CD4-positive, CD25-positive, alpha-beta regulatory T cell (primary cell): ENCODE results near the gene ADGRG3. TPM values are rescaled to one million over a fixed set of nuclear protein-coding genes. Genes with fewer than 3 reads are reported as not detected.

ENCODE experiments used
- ATAC-seq, 2 donors: fragments of 150-1000 bp; cut with Tn5 transposase; one replicate each; pipeline ENCODE4 v1.10.0; 2021; ENCODE audit warnings: low read depth in 2 of 2, moderate number of reproducible peaks in 2 of 2, moderate library complexity in 1 of 2
- DNase-seq, 3 donors: peaks; one replicate each; pipeline versions ENCODE4 v3.0.0 to v3.0.0-alpha.2; 2012 to 2022; ENCODE audit warnings: mixed read lengths in 1 of 3
- H3K27ac ChIP-seq: one replicate; pipeline ENCODE4 v1.7.0; 2013; ENCODE audit warnings: mild to moderate bottlenecking, low read length; ENCODE audit not compliant: insufficient read depth, poor library complexity, severe bottlenecking
- H3K27me3 ChIP-seq: one replicate; pipeline ENCODE4 v1.7.0; 2013; ENCODE audit warnings: low read length; ENCODE audit not compliant: control insufficient read depth, insufficient read depth
- H3K36me3 ChIP-seq: one replicate; pipeline ENCODE4 v1.7.0; 2013; ENCODE audit warnings: mild to moderate bottlenecking, low read length, moderate library complexity; ENCODE audit not compliant: control insufficient read depth, insufficient read depth
- H3K4me1 ChIP-seq: 2 replicates; pipeline ENCODE4 v1.7.0; 2013; ENCODE audit warnings: mild to moderate bottlenecking, low read length; ENCODE audit not compliant: insufficient read depth, control insufficient read depth, poor library complexity, severe bottlenecking
- H3K4me3 ChIP-seq: one replicate; pipeline ENCODE4 v1.7.0; 2013; ENCODE audit warnings: low read depth, mild to moderate bottlenecking, low read length, moderate library complexity
- H3K9me3 ChIP-seq, 2 experiments: 1 replicate in 1 of 2; 2 replicates in 1 of 2; pipeline ENCODE4 v1.7.0; 2013; ENCODE audit warnings: low read length in 2 of 2, mild to moderate bottlenecking in 1 of 2, moderate library complexity in 1 of 2; ENCODE audit not compliant: control insufficient read depth in 2 of 2
- H3K27ac Mint-ChIP-seq, 3 donors: one replicate each; pipeline ENCODE4 v1.8.0; 2020 to 2022; ENCODE audit warnings: mild to moderate bottlenecking in 3 of 3, mixed read lengths in 3 of 3, moderate library complexity in 2 of 3
- H3K27me3 Mint-ChIP-seq: one replicate; pipeline ENCODE4 v1.8.0; 2022; ENCODE audit warnings: mild to moderate bottlenecking, mixed read lengths
- H3K36me3 Mint-ChIP-seq: one replicate; pipeline ENCODE4 v1.8.0; 2020; ENCODE audit warnings: mixed read lengths
- H3K4me1 Mint-ChIP-seq, 4 donors: one replicate each; pipeline ENCODE4 v1.8.0; 2020 to 2022; ENCODE audit warnings: mixed read lengths in 4 of 4, mild to moderate bottlenecking in 1 of 4
- H3K4me3 Mint-ChIP-seq, 4 donors: one replicate each; pipeline ENCODE4 v1.8.0; 2020 to 2022; ENCODE audit warnings: mild to moderate bottlenecking in 4 of 4, mixed read lengths in 4 of 4, moderate library complexity in 3 of 4
- H3K9me3 Mint-ChIP-seq, 7 donors: one replicate each; pipeline ENCODE4 v1.8.0; 2020 to 2022; ENCODE audit warnings: mixed read lengths in 7 of 7, mild to moderate bottlenecking in 3 of 7, moderate library complexity in 2 of 7
- polyA plus RNA-seq, 4 donors: library from polyadenylated mRNA; unstranded; fragments of 300-500 nt; fragmentation: Illumina TruSeq; gene quantifications; one replicate each; pipeline ENCODE4 v1.2.3, GENCODE V29; 2021
- total RNA-seq: library from RNA; stranded (reverse); gene quantifications from one replicate; pipeline ENCODE4 v1.2.3, GENCODE V29; 2022

Gene ADGRG3
- total and polyA plus RNA-seq, 5 donors from 2014 or later: 0.32 TPM; not detected in 4

DNA sequence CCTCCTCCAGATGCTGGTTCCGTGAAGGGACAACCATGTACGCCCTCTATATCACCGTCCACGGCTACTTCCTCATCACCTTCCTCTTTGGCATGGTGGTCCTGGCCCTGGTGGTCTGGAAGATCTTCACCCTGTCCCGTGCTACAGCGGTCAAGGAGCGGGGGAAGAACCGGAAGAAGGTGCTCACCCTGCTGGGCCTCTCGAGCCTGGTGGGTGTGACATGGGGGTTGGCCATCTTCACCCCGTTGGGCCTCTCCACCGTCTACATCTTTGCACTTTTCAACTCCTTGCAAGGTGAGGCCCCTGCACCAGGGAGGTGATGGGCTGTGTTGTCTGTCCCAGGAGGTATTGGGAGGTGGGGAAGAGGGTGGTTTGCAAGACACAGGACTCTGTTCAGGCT is 17.5 kb downstream of the ADGRG3 start:
- DNase-seq (no peak), ATAC-seq (no peak)
- Mint-ChIP-seq H3K4me1 (peaks cover 0 to 11% (median 3%) of the 10 kb centered on the region in 4 donors), H3K4me3 (no peak overlapping the region), H3K27ac (no peak overlapping the region), H3K27me3 (no peaks in the 10 kb centered on the region), H3K36me3 (no peaks in the 10 kb centered on the region), H3K9me3 (peaks cover 0 to 2% (median 0%) of the 10 kb centered on the region in 7 donors)
- no peaks in the 10 kb centered on the region for H3K27me3 ChIP-seq
- no peak overlapping the region for H3K4me3 ChIP-seq
- no peaks in the 10 kb centered on the region for H3K36me3 ChIP-seq
- H3K9me3 ChIP-seq: no peaks in the 10 kb centered on the region
- H3K4me1 ChIP-seq: peaks cover 7% of the 10 kb centered on the region
- no peak overlapping the region for H3K27ac ChIP-seq

DNA sequence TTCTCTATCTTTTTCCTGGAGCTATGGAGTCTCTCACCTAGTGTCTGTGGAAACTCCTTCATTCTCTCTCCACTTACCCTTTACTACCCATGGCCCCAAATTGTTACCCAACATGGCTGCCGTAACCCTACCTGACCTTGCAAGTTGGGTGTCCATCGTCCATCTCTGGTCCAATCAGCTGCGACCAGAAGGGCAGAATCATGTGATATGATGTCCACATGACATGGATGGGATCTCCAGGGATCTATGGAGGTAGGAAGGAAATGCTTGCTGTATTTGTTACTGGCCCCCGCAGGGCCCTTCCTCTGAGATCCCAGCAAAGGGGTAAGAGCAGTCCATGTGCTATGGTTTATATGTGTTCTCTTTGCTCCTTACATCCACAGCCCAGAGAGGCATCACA is 18.5 kb downstream of the ADGRG3 start:
- H3K4me3 Mint-ChIP-seq: no peak overlapping the region
- Histone ChIP-seq H3K27ac (no peak overlapping the region), H3K9me3 (no peaks in the 10 kb centered on the region), H3K4me3 (no peak overlapping the region), H3K36me3 (no peaks in the 10 kb centered on the region), H3K27me3 (no peaks in the 10 kb centered on the region), H3K4me1 (peaks cover 7% of the 10 kb centered on the region)
- no peak for ATAC-seq
- no peak for DNase-seq
- H3K9me3 Mint-ChIP-seq: peaks cover 0 to 2% (median 0%) of the 10 kb centered on the region in 7 donors
- H3K27ac Mint-ChIP-seq: no peak overlapping the region
- H3K27me3 Mint-ChIP-seq: no peaks in the 10 kb centered on the region
- no peaks in the 10 kb centered on the region for H3K36me3 Mint-ChIP-seq
- H3K4me1 Mint-ChIP-seq: peaks cover 0 to 11% (median 3%) of the 10 kb centered on the region in 4 donors

DNA sequence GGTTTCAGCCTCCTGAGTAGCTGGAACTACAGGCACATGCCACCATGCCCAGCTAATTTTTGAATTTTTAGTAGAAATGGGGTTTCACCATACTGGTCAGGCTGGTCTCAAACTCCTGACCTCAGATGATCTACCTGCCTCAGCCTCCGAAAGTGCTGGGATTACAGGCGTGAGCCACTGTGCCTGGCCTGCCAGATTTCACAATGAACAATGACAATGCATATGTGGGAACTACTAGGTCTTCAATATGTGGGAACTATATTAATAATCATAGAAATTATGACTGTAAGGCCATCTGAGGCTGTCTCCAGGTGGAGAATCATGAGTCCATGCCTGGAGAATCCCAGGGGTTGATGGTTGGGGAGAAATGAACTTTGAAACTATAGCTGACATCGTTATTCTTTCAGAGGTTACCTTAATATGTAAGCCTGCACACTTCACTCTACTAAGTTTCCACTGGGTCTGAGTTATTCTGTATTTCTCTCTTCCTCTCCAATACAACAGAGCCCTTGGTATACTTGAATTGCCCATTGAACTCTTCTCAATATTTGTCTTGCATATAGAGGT is 19.3 kb downstream of the ADGRG3 start:
- H3K4me1 Mint-ChIP-seq: peaks cover 0 to 11% (median 3%) of the 10 kb centered on the region in 4 donors
- H3K27ac Mint-ChIP-seq: no peak overlapping the region
- no peaks in the 10 kb centered on the region for H3K27me3 ChIP-seq
- H3K9me3 ChIP-seq: no peaks in the 10 kb centered on the region
- H3K36me3 ChIP-seq: no peaks in the 10 kb centered on the region
- no peak overlapping the region for H3K4me3 Mint-ChIP-seq
- ATAC-seq: no peak
- no peak overlapping the region for H3K27ac ChIP-seq
- no peak for DNase-seq
- peaks cover 7% of the 10 kb centered on the region for H3K4me1 ChIP-seq
- peaks cover 0 to 2% (median 0%) of the 10 kb centered on the region in 7 donors for H3K9me3 Mint-ChIP-seq
- no peak overlapping the region for H3K4me3 ChIP-seq
- no peaks in the 10 kb centered on the region for H3K27me3 Mint-ChIP-seq
- H3K36me3 Mint-ChIP-seq: no peaks in the 10 kb centered on the region

DNA sequence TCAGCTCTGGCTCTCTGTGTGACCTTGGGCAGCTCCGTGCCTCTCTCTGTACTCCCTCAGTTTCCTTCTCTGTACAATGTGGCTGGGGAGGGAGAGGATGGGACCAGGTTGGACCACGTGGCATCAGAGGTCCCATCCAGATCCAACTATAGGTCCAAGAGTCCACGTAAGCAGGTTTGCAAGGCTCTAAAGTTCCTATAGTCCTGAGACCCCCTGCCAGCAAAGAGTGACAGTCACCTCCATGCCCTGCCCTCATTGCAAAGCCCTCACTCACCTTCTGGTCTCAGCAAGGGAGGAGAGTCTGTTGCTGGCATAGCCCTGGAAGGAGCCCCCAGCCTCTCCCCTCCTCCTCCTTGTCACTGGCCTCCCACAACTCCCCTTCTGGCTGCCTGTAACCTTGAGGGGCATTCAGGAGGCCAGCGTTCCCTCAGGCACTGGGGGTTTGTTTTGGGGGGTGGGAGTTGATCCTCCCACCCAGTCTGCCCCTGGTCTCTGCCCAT is 20.4 kb downstream of the ADGRG3 start:
- H3K9me3 ChIP-seq: no peaks in the 10 kb centered on the region
- Mint-ChIP-seq H3K9me3 (peaks cover 0 to 2% (median 0%) of the 10 kb centered on the region in 7 donors), H3K36me3 (no peaks in the 10 kb centered on the region), H3K27me3 (no peaks in the 10 kb centered on the region), H3K27ac (no peak overlapping the region), H3K4me1 (peaks cover 0 to 11% (median 3%) of the 10 kb centered on the region in 4 donors), H3K4me3 (no peak overlapping the region)
- no peak overlapping the region for H3K27ac ChIP-seq
- no peaks in the 10 kb centered on the region for H3K36me3 ChIP-seq
- H3K4me1 ChIP-seq: peaks cover 7% of the 10 kb centered on the region
- DNase-seq (no peak), ATAC-seq (no peak)
- no peak overlapping the region for H3K4me3 ChIP-seq
- H3K27me3 ChIP-seq: no peaks in the 10 kb centered on the region

DNA sequence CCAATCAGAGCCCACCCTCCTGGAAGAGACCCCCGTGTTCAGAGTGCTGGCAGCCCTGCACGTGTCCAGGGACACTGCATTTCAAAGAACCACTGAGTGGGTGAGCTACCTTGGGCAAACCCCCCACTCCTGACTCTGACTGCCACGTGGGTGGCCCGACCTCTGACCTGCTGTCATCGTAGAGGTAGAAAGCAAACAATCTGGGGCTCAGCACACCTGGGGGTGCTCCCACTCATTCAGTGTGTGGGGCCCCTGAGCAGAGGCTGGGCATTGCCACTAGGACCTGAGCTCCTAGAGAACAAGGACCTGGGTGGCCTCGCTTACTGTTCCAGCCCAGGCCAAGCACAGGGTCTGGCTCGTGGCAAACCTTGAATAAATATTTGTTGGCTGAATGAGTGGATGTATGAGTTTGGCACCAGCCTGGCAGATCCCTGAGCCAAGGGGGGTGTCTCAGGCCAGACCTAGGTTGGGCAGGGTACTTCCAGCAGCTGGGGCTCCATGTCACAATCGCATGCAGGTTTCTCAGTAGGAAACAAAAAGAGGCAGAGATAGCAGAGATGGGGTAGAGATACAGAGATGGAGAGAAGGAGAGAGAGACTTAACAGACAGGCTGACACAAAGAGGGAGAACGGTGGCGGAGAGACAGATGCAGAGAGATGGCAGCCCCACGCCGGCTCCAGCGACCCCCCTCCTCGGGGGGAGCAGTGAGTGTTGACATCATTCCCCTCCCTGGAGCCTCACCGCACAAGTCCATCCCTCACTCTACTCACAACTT is 21.1 kb downstream of the ADGRG3 start:
- Mint-ChIP-seq H3K36me3 (no peaks in the 10 kb centered on the region), H3K4me1 (peaks cover 0 to 11% (median 3%) of the 10 kb centered on the region in 4 donors), H3K27ac (peak overlapping the region in 2 of 3 donors; percentile 53 to 85), H3K27me3 (no peaks in the 10 kb centered on the region), H3K4me3 (no peak overlapping the region), H3K9me3 (peaks cover 0 to 2% (median 0%) of the 10 kb centered on the region in 7 donors)
- DNase-seq (no peak), ATAC-seq (no peak)
- Histone ChIP-seq H3K4me1 (peaks cover 7% of the 10 kb centered on the region), H3K4me3 (no peak overlapping the region), H3K27me3 (no peaks in the 10 kb centered on the region), H3K9me3 (no peaks in the 10 kb centered on the region), H3K27ac (no peak overlapping the region), H3K36me3 (no peaks in the 10 kb centered on the region)

DNA sequence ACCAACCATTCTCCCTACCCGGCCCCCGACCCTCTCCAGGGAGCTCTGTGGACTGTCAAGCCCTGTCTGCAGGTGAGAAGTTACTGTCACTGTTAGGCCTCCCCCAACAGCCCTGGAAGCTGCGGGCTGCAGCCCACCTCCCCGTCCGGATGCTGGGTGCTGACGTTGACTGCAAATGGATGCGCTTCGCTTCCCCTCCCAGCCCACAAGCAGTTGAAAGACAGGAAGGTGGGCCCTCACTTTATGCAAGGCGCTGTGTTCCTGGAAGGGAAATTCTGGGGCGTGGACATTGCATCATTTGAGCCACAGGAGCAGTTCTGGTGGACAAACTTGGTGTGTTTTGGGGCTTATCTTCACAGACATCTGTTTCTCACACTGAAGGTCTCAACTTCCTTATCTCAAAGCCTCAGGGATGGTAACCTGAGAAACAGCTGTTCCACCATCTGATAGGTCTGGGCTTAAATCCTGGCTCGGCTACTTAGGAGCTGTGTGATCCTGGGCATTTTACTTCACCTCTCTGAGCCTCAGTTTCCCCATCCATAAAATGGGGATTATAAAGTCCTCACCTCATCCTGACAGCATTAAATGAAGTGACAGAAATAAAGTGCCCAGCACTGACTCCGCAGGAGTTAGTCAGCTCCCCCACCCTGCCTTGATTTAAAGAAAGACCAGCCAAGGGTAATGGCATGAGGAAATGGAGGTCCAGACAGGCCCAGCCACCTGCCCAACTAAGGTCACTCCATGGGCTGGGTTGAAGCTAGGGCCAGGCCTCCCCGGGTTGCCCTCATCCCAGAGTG is 21.9 kb downstream of the ADGRG3 start:
- H3K36me3 ChIP-seq: no peaks in the 10 kb centered on the region
- no peak overlapping the region for H3K4me3 Mint-ChIP-seq
- no peak overlapping the region for H3K27ac ChIP-seq
- H3K4me1 Mint-ChIP-seq: peaks cover 0 to 17% (median 4%) of the 10 kb centered on the region in 4 donors
- ATAC-seq (peak; percentile 32 to 44), DNase-seq (peak in 2 of 3 donors; percentile 1 to 61)
- H3K4me1 ChIP-seq: peaks cover 7% of the 10 kb centered on the region
- no peaks in the 10 kb centered on the region for H3K36me3 Mint-ChIP-seq
- H3K9me3 ChIP-seq: no peaks in the 10 kb centered on the region
- no peaks in the 10 kb centered on the region for H3K27me3 ChIP-seq
- H3K4me3 ChIP-seq: no peak overlapping the region
- peak overlapping the region in 2 of 3 donors; percentile 33 to 60 for H3K27ac Mint-ChIP-seq
- H3K27me3 Mint-ChIP-seq: peaks cover 4% of the 10 kb centered on the region
- H3K9me3 Mint-ChIP-seq: peaks cover 0 to 2% (median 0%) of the 10 kb centered on the region in 7 donors

DNA sequence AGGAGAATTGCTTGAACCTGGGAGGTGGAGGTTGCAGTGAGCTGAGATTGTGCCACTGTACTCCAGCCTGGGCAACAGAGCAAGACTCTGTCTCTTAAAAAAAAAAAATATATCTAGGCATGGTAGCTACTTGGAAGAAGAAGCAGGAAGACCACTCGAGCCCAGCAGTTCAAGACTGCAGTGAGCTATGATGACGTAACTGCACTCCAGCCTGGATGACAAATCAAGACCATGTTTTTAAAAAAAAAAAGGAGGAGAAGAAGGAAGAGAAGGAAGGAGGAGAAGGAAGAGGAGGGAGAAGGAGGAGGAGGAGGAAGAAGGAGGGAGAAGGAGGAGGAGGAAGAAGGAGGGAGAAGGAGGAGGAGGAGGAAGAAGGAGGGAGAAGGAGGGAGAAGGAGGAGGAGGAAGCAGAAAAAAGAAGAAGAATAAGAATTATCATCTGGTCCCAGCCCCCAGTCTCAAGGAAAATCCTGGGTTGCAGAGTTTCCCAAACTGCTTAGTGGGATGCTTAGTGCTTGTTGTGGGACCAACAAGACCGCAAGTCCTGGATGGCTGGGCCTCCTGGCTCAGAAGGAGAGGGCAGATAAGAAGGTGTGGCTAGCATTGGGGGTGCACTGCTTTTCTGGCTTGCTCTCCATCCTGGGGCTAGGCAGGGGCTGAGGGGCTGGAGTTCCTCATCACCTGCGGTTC is 22.8 kb downstream of the ADGRG3 start:
- Mint-ChIP-seq H3K9me3 (peaks cover 0 to 2% (median 0%) of the 10 kb centered on the region in 7 donors), H3K4me3 (no peak overlapping the region), H3K27me3 (peaks cover 11% of the 10 kb centered on the region), H3K36me3 (no peaks in the 10 kb centered on the region), H3K27ac (no peak overlapping the region), H3K4me1 (peaks cover 0 to 20% (median 4%) of the 10 kb centered on the region in 4 donors)
- no peaks in the 10 kb centered on the region for H3K36me3 ChIP-seq
- H3K9me3 ChIP-seq: no peaks in the 10 kb centered on the region
- H3K4me1 ChIP-seq: peaks cover 7% of the 10 kb centered on the region
- no peak overlapping the region for H3K27ac ChIP-seq
- H3K4me3 ChIP-seq: no peak overlapping the region
- no peak for ATAC-seq
- no peaks in the 10 kb centered on the region for H3K27me3 ChIP-seq
- DNase-seq: no peak
